Right atrium auricular region (tissue), 2 donors: ENCODE results near the gene HOXB4. TPM values are rescaled to one million over a fixed set of nuclear protein-coding genes. Genes with fewer than 3 reads are reported as not detected.

Experiments
- DNase-seq: peaks from one replicate; pipeline ENCODE4 v3.0.0-alpha.2; 2019; ENCODE audit warnings: low spot score
- H3K27ac ChIP-seq, 2 donors: fragments of 200-600 bp; sonication (generic); 1 replicate in 1 of 2; 2 replicates in 1 of 2; pipeline ENCODE4 v1.5.1; 2016 to 2019
- H3K27me3 ChIP-seq, 2 donors: fragments of 200-600 bp; sonication (generic); one replicate each; pipeline versions ENCODE4 v1.5.1 to v1.6.0; 2017 to 2019
- H3K36me3 ChIP-seq: fragments of 200-600 bp; sonication (generic); one replicate; pipeline ENCODE4 v1.5.1; 2016
- H3K4me1 ChIP-seq, 2 donors: fragments of 200-600 bp; sonication (generic); one replicate each; pipeline versions ENCODE4 v1.5.1 to v1.6.0; 2017 to 2019
- H3K4me3 ChIP-seq, 2 donors: fragments of 200-600 bp; sonication (generic); 1 replicate in 1 of 2; 2 replicates in 1 of 2; pipeline ENCODE4 v1.5.1; 2017 to 2019; ENCODE audit warnings: mild to moderate bottlenecking in 1 of 2, moderate library complexity in 1 of 2
- H3K9me3 ChIP-seq, 2 donors: fragments of 200-600 bp; sonication (generic); one replicate each; pipeline ENCODE4 v1.5.1; 2019
- total RNA-seq, 2 donors: library from RNA; depleted of rRNA; stranded (reverse); fragments of >200 nt; gene quantifications; one replicate each; pipeline ENCODE4 v1.1.0, GENCODE V29; 2016
- TF ChIP-seq, protein P1 (sequence below), 2 donors: fragments of 200-600 bp; sonication (generic); IDR thresholded peaks; one replicate each; pipeline ENCODE4 v1.5.1; 2019; ENCODE audit warnings: antibody characterized with exemption in 2 of 2

HOXB4 gene
- total RNA-seq, 2 donors from 2014 or later: 0.52 to 1.0 TPM

DNA sequence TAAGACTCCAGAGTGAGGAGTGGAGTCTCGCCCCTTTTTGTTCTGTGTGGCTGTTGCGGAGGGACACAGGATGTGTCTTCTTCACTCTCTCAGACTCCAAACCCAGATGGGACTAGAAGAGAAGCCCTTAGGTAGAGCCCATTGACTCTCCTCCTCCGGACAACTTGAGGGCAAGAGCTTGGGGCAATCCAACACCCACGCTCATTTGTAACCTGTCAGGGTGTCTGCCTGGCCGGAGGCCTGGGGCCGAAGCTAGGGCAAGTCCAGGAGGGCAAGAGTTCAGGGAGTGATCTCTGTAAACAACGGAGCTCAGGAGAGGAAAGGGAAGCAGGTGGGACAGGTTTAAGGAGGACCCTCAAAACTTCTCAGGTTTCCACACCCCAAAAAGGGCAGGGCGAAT is 45.9 kb downstream of the HOXB4 start:
- no peak overlapping the region for H3K4me3 ChIP-seq
- H3K27ac ChIP-seq: no peak overlapping the region
- no peaks in the 10 kb centered on the region for H3K27me3 ChIP-seq
- TF ChIP-seq, protein P1, sequence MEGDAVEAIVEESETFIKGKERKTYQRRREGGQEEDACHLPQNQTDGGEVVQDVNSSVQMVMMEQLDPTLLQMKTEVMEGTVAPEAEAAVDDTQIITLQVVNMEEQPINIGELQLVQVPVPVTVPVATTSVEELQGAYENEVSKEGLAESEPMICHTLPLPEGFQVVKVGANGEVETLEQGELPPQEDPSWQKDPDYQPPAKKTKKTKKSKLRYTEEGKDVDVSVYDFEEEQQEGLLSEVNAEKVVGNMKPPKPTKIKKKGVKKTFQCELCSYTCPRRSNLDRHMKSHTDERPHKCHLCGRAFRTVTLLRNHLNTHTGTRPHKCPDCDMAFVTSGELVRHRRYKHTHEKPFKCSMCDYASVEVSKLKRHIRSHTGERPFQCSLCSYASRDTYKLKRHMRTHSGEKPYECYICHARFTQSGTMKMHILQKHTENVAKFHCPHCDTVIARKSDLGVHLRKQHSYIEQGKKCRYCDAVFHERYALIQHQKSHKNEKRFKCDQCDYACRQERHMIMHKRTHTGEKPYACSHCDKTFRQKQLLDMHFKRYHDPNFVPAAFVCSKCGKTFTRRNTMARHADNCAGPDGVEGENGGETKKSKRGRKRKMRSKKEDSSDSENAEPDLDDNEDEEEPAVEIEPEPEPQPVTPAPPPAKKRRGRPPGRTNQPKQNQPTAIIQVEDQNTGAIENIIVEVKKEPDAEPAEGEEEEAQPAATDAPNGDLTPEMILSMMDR (IDR thresholded peaks at IDR 0.05): no peak
- DNase-seq: no peak
- no peaks in the 10 kb centered on the region for H3K9me3 ChIP-seq
- H3K4me1 ChIP-seq: peaks cover 0 to under 1% of the 10 kb centered on the region in 2 donors
- no peaks in the 10 kb centered on the region for H3K36me3 ChIP-seq

DNA sequence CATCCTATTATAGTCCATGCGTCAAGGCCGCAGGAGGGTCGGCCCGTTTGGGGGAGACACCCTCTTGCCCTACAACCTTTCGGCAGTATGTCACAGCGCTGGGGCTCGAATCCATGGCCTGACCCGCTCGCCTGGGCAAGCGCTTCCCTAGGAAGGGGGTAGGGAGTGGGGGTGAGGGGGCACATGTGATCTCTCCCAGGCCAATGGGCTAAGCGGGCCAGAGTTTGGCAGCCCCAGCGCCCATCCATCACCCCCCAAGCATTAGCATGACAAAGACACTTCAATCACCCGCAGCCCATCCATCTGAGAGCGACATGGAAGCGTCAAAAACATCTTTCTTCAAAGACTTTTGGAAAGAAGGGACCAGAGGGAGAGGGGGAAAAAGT is 47.3 kb downstream of the HOXB4 start, which contains the start of gene HOXB1:
Gene HOXB1 (minus strand): TSS at position 125 of the 386 bp plus-strand sequence. CDS start 107 bp downstream, at position 18.
- DNase-seq: no peak
- H3K27me3 ChIP-seq: peaks cover 0 to 10% of the 10 kb centered on the region in 2 donors

DNA sequence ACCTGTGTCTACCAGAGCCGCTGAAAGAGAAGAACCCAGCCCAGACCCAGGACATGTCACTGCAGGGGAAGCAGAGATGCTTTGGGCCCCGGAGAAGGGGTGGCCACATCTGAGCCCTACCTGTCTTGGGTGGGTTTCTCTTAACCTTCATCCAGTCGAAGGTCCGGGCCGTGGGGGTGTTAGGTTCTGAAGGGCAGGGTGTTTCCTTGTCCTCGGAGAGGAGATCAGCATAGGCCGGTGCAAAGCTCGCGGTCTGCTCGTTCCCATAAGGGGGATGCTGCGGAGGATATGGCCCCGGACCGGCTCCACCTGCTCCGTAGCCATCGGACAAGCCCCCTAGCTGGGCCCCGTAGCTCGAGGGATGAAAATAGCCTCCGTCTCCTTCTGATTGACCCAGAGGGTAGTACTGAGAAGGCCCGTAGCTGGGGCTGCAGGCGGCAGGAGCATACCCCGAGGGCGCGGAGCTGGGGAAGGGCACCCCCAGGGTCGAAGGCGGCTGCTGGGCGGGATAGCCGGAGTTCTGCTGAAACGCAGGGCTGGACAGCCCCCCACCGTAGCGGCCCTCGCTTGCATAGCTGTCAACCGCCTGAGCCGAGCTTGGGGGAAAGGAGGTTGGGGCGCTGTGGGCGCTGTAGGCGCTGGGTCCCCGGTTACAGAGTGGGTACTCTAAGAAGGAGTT is 47.8 kb downstream of the HOXB4 start:
- Histone ChIP-seq H3K27ac (no peak overlapping the region), H3K4me1 (peaks cover 0 to 6% of the 10 kb centered on the region in 2 donors), H3K9me3 (no peaks in the 10 kb centered on the region), H3K27me3 (peaks cover 0 to 10% of the 10 kb centered on the region in 2 donors), H3K36me3 (no peaks in the 10 kb centered on the region), H3K4me3 (no peak overlapping the region)
- DNase-seq: no peak
- TF ChIP-seq, protein P1 (IDR thresholded peaks at IDR 0.05): no peak

More for the DNA sequence above, 47.3 kb downstream of the HOXB4 start, which contains the start of gene HOXB1:
- peaks cover 0 to 6% of the 10 kb centered on the region in 2 donors for H3K4me1 ChIP-seq
- no peak within 1 kb of the TSS for H3K27ac ChIP-seq
- H3K4me3 ChIP-seq: no peak within 1 kb of the TSS
- TF ChIP-seq, protein P1 (IDR thresholded peaks at IDR 0.05): no peak
- H3K9me3 ChIP-seq: no peaks in the 10 kb centered on the region
- H3K36me3 ChIP-seq: no peaks in the 10 kb centered on the region

DNA sequence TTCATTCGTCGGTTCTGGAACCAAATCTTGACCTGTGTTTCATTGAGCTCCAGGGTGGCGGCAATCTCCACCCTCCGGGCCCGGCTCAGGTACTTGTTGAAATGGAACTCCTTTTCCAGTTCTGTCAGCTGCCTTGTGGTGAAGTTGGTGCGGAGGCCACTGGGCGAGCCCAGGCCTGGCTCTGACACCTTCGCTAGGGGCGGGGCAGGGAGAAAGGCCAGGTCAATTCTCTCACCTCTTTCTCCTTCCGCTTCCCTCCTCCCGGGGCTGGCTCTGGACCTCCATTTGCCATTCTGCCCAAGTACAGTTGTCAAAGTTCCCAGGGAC is 48.5 kb downstream of the HOXB4 start:
- peaks cover 0 to 10% of the 10 kb centered on the region in 2 donors for H3K27me3 ChIP-seq
- H3K9me3 ChIP-seq: no peaks in the 10 kb centered on the region
- peaks cover 0 to 6% of the 10 kb centered on the region in 2 donors for H3K4me1 ChIP-seq
- TF ChIP-seq, protein P1 (IDR thresholded peaks at IDR 0.05): no peak
- no peak overlapping the region for H3K27ac ChIP-seq
- no peak overlapping the region for H3K4me3 ChIP-seq
- no peaks in the 10 kb centered on the region for H3K36me3 ChIP-seq
- no peak for DNase-seq

DNA sequence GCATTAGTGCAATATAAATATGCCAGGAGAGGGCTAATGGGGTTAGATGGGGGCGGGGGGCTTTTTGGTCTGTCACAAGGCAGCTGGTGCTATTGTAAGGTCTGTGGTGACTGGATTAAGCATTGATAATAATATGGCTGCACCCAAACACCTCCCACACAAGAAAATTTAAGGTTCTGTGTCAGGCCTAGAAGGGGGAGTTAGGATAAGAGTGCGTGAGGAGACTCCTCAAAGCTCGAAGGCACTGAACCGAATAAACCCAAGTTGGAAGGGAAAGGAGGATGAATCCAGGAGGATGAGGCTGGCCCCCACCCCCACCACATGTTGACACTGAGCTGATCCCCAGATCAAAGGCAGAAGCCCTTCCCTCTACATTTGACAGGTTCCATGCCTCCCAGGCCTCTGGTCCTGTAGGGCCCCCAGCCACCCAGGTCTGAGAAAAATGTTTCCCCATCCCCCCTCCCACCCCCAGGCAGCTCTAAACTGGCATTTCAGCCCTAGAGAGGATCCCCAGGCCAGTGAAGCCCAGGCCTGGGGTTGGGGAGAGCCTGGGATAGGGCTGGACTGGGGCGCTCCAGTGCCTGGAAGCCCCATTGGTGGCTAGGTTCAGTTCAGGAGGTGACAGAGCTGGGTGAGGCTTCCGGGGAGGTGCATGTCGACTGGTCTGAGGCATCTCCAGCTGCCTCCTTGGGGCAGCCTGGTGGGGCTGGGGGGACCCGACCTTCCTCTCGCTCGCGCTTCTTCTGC is 49.0 kb downstream of the HOXB4 start:
- Histone ChIP-seq H3K27me3 (peaks cover 0 to 10% of the 10 kb centered on the region in 2 donors), H3K36me3 (no peaks in the 10 kb centered on the region), H3K4me1 (peaks cover 0 to 6% of the 10 kb centered on the region in 2 donors), H3K4me3 (no peak overlapping the region), H3K9me3 (no peaks in the 10 kb centered on the region), H3K27ac (no peak overlapping the region)
- TF ChIP-seq, protein P1 (IDR thresholded peaks at IDR 0.05): no peak
- no peak for DNase-seq
